ENCODE data around the gene KRT16.
"Not testable (repeated sequence)": the region's sequence is repeated elsewhere in the genome, so short reads cannot be mapped to it uniquely, and the experiment has no call there.

DNA sequence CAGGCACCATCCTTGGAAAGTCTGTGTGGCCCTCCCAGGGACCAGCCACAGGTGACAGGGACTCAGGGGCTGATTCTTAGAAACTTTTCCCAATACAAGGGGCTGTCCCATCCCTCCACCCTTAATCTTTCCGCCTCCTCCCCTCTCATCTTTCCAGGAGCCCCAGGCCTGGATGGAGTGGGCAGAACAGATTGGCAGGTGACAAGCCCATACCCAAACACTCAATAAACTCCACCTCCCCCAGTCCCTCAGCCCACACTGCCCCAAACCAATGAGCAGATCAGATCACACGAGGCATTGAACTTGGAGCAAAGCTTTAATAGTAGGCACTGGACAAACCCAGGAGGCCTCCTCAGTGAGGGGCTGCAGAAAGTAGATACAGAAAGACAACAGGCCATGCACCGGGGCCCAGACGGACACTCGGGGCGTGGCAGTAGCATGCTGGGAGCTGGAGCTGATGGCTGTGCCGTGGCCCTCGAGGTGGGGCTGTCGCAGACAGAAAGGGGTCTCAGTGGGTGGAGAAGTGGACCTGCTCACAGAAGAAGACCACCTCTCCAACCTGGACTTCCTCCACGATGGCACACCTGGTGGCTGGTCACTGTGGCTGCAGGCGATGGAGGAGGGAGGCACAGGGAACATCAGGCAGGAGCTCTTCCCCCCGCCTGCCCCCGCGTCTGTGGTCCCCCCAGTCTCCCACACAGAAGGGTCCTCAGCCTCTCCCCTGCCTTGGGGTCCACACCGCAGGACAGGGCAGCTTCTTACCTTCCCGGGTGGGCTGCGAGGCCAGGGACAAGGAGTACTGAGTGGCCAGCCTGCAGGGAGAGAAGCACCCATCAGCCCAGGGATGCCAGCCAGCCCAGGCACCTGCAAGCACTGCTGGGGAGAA, 13.7 kb upstream of the KRT16 start:
- not testable (repeated sequence) for TF ChIP-seq CTCF (IDR thresholded peaks at IDR 0.05; ENCODE audit: insufficient read depth, low read depth, low read length); EZH2 (IDR thresholded peaks at IDR 0.05; ENCODE audit: insufficient read depth, low read length)
